Activated CD4-positive, alpha-beta T cell treated with anti-CD3 and anti-CD28 coated beads, Interleukin-2, amount 10 ng/mL, durations not matched to agents 7 days and 5 days (primary cell): ENCODE results near the gene SMIM43. TPM values are rescaled to one million over a fixed set of nuclear protein-coding genes. Genes with fewer than 3 reads are reported as not detected.
"Not testable (repeated sequence)": the region's sequence is repeated elsewhere in the genome, so short reads cannot be mapped to it uniquely, and the experiment has no call there.

Source experiments
- CTCF ChIA-PET: fragments of 350-600 bp; sonication (Branson Sonifier 250); formaldehyde crosslinking; loops from one replicate; lab custom pipeline; 2021; ENCODE audit warnings: antibody characterized with exemption; lab: Charles Lee
- POLR2A ChIA-PET: fragments of 350-600 bp; sonication (Branson Sonifier 250); formaldehyde crosslinking; loops from one replicate; lab custom pipeline; 2021; ENCODE audit warnings: antibody characterized with exemption; lab: Charles Lee
- DNase-seq: peaks from one replicate; pipeline ENCODE4 v3.0.0-alpha.2; 2020
- H3K27ac Mint-ChIP-seq: one replicate; pipeline ENCODE4 v1.8.0; 2021; ENCODE audit warnings: mild to moderate bottlenecking, moderate library complexity, mixed read lengths
- H3K27me3 Mint-ChIP-seq: one replicate; pipeline ENCODE4 v1.8.0; 2021; ENCODE audit warnings: mixed read lengths
- H3K36me3 Mint-ChIP-seq: one replicate; pipeline ENCODE4 v1.8.0; 2021; ENCODE audit warnings: low read depth, mixed read lengths
- H3K4me1 Mint-ChIP-seq: one replicate; pipeline ENCODE4 v1.8.0; 2021; ENCODE audit warnings: mixed read lengths
- H3K4me3 Mint-ChIP-seq: one replicate; pipeline ENCODE4 v1.8.0; 2021; ENCODE audit warnings: mild to moderate bottlenecking, moderate library complexity, mixed read lengths
- H3K9me3 Mint-ChIP-seq: one replicate; pipeline ENCODE4 v1.8.0; 2021; ENCODE audit warnings: mixed read lengths
- total RNA-seq, 2 experiments: library from RNA; stranded (reverse); gene quantifications; one replicate each; pipeline ENCODE4 v1.2.3, GENCODE V29; 2021

The SMIM43 gene
- total RNA-seq, 2 experiments from 2014 or later, result not detected

DNA sequence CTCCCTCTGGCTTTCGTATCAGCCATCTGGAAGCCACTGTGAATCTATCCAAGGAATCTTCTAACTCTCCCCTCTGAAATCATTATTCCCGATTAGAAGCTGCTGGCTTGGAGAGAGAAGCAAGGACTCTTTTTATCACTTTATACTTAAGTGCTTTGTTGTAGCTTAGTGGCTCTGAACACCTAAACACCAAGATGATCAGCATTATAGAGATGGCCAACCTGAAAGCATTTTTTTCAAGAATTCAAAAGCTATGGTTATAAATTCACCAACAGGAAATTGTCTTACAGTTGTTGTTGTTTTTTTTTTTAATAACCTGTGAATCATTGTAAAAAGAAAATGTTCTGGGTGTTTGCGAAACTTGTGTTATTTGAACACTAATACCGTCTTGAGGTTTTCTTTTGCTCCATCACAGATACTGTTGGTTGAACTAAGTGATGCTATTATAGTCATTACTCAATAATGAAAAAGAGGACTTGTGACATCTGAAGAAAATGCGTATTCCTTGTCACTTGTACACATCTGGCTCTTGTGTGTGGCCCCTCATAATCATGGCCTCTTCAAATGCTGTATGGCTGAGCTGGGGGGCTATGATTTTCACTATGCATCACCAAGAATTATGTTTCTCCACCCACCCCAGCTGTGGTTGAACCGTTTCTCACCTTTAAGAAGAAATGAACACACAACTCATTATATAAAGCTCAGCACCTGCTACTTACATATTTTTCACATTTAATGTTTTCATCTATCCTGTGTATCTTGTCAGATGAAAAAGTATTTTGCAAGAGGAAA, 11.8 kb upstream of the SMIM43 start:
- Mint-ChIP-seq H3K27me3 (peaks cover 33% of the 10 kb centered on the region), H3K27ac (no peak overlapping the region), H3K4me1 (peaks cover 2% of the 10 kb centered on the region), H3K4me3 (no peak overlapping the region), H3K9me3 (no peaks in the 10 kb centered on the region), H3K36me3 (no peaks in the 10 kb centered on the region)
- no peak for DNase-seq
- ChIA-PET POLR2A (no interaction called here), CTCF (interaction anchor here (0.8 to 1.0 kb wide), 2 partner anchors 10 to 99 kb away, joined by 3 to 4 read pairs; no protein-coding TSS in a partner anchor)

- CTCF ChIA-PET, result no interaction called here
- no peak overlapping the region for H3K4me3 Mint-ChIP-seq
- no peaks in the 10 kb centered on the region for H3K9me3 Mint-ChIP-seq
- POLR2A ChIA-PET, result no interaction called here
- peaks cover 2% of the 10 kb centered on the region for H3K4me1 Mint-ChIP-seq
- H3K27ac Mint-ChIP-seq, result no peak overlapping the region
- peaks cover 34% of the 10 kb centered on the region for H3K27me3 Mint-ChIP-seq
- no peaks in the 10 kb centered on the region for H3K36me3 Mint-ChIP-seq
- no peak for DNase-seq
Measured at GRCh38 chr4:121773883-121774282, 8.9 kb upstream of the SMIM43 start.

- Mint-ChIP-seq H3K27ac (no peak overlapping the region), H3K9me3 (no peaks in the 10 kb centered on the region), H3K4me1 (peaks cover 2% of the 10 kb centered on the region), H3K27me3 (peaks cover 34% of the 10 kb centered on the region), H3K4me3 (no peak overlapping the region), H3K36me3 (no peaks in the 10 kb centered on the region)
- POLR2A ChIA-PET, result no interaction called here
- no peak for DNase-seq
- CTCF ChIA-PET, result no interaction called here
Measured at GRCh38 chr4:121771869-121772268, 6.9 kb upstream of the SMIM43 start.

- H3K4me3 Mint-ChIP-seq, result no peak overlapping the region
- no peak for DNase-seq
- ChIA-PET POLR2A (no interaction called here), CTCF (no interaction called here)
- H3K27ac Mint-ChIP-seq, result no peak overlapping the region
- peaks cover 54% of the 10 kb centered on the region for H3K27me3 Mint-ChIP-seq
- H3K9me3 Mint-ChIP-seq, result no peaks in the 10 kb centered on the region
- H3K4me1 Mint-ChIP-seq, result peaks cover 8% of the 10 kb centered on the region
- no peaks in the 10 kb centered on the region for H3K36me3 Mint-ChIP-seq
Measured at GRCh38 chr4:121769341-121769740, 4.4 kb upstream of the SMIM43 start.

DNA sequence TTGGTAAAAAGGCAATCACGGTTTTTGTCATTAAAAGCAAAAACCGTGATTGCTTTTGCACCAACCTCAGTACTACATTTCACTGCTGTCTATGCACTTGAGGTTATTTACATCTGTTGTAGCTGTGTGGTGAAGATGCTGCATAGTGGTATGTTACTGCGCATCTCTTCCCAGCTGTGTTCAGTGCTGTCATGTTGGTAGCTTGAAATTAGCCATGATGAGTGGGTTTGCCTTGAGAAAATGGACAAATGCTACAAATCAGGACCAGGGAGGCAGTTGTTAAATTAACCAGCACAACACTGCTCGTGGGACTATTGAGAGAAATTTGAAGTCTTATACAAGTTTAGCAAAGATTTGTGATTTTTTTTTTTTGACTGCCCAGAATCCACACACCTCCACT, 2.2 kb upstream of the SMIM43 start:
- H3K4me1 Mint-ChIP-seq, result peaks cover 12% of the 10 kb centered on the region
- H3K27ac Mint-ChIP-seq, result no peak overlapping the region
- DNase-seq, result no peak
- H3K27me3 Mint-ChIP-seq, result peaks cover 65% of the 10 kb centered on the region
- POLR2A ChIA-PET, result no interaction called here
- CTCF ChIA-PET, result no interaction called here
- no peaks in the 10 kb centered on the region for H3K36me3 Mint-ChIP-seq
- no peak overlapping the region for H3K4me3 Mint-ChIP-seq
- no peaks in the 10 kb centered on the region for H3K9me3 Mint-ChIP-seq

DNA sequence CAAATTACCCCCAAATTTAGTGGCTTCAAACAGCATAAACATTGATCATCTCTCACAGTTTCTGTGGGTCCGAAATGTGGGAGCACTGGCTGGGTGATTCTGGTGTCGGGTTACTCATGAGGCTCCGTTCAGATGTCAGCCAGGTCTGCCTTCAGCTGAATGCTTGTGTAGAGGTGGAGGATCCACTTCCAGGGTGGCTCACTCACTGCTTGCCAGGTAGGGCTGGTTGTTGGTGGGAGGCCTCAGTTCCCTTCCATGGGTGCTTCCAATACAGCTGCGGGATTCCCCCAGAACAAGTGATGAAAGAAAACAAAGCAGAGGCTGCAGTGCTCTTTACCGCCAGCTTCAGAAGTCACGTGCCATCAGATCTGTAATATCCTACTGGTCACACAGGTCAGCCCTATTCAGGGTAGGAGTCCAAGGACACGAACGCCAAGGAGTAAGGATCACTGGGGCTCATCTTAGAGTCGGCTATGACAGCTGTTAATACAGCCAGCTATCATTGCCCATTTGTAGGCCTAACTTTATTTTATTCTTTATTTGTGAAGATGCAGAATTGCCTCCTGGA, 1.1 kb upstream of the SMIM43 start:
- ChIA-PET CTCF (interaction anchor here (0.6 kb wide), 1 partner anchor 140 kb away, joined by 4 read pairs; no protein-coding TSS in a partner anchor), POLR2A (no interaction called here)
- Mint-ChIP-seq H3K36me3 (no peaks in the 10 kb centered on the region), H3K27me3 (peaks cover 67% of the 10 kb centered on the region), H3K27ac (no peak overlapping the region), H3K4me1 (peaks cover 12% of the 10 kb centered on the region), H3K9me3 (no peaks in the 10 kb centered on the region), H3K4me3 (no peak overlapping the region)
- no peak for DNase-seq

DNA sequence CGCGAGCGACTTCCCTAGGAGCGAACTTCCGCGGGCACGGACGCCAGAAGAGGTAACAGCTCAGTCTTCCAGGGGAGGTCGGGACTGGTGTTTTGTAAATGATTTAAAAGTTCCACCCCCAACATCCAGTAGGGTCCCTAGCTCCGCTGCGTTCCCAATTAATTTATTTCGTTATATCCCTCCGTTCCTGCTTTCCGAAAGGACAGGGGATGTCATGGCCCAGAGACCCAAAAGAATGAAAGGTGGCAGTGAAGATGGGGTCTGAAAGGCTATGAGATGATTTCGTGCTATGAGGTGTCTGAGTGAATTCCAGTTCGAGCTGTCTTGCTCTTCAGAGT, 373 bp upstream of the SMIM43 start:
- peaks cover 64% of the 10 kb centered on the region for H3K27me3 Mint-ChIP-seq
- POLR2A ChIA-PET, result no interaction called here
- peak overlapping the region; percentile 55 for H3K4me3 Mint-ChIP-seq
- peaks cover 12% of the 10 kb centered on the region for H3K4me1 Mint-ChIP-seq
- H3K27ac Mint-ChIP-seq, result no peak overlapping the region
- H3K9me3 Mint-ChIP-seq, result no peaks in the 10 kb centered on the region
- CTCF ChIA-PET, result no interaction called here
- no peak for DNase-seq
- H3K36me3 Mint-ChIP-seq, result no peaks in the 10 kb centered on the region

GRCh38 chr4:121764303-121764701, 662 bp downstream of the SMIM43 start:
- ChIA-PET CTCF (no interaction called here), POLR2A (no interaction called here)
- H3K27ac Mint-ChIP-seq, result no peak overlapping the region
- H3K27me3 Mint-ChIP-seq, result peaks cover 66% of the 10 kb centered on the region
- peaks cover 12% of the 10 kb centered on the region for H3K4me1 Mint-ChIP-seq
- H3K4me3 Mint-ChIP-seq, result peak overlapping the region; percentile 11
- DNase-seq, result no peak
- H3K9me3 Mint-ChIP-seq, result no peaks in the 10 kb centered on the region
- no peaks in the 10 kb centered on the region for H3K36me3 Mint-ChIP-seq

DNA sequence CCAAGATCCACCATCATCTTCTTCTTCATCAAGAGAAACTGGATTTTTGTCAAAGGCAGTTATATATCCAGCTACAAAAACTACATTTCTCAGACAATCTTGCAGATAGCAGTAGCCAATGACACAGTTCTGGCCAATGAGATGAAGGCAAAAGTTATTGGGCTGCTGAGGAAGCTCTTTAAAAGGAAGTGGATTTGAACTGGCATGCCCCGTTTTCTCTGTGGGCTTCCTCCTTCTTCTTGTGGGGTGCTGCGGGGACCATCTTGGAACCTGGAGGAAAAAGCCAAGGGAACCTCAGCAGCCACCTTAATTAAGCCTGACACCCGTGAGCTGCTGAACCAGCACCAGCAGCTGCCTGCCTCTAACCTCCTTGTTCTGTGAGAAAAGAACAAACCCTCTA, 4.8 kb downstream of the SMIM43 start:
- Mint-ChIP-seq H3K27ac (no peak overlapping the region), H3K9me3 (no peaks in the 10 kb centered on the region), H3K27me3 (peaks cover 63% of the 10 kb centered on the region), H3K4me1 (peaks cover 9% of the 10 kb centered on the region), H3K36me3 (no peaks in the 10 kb centered on the region), H3K4me3 (no peak overlapping the region)
- POLR2A ChIA-PET, result no interaction called here
- no peak for DNase-seq
- CTCF ChIA-PET, result no interaction called here

DNA sequence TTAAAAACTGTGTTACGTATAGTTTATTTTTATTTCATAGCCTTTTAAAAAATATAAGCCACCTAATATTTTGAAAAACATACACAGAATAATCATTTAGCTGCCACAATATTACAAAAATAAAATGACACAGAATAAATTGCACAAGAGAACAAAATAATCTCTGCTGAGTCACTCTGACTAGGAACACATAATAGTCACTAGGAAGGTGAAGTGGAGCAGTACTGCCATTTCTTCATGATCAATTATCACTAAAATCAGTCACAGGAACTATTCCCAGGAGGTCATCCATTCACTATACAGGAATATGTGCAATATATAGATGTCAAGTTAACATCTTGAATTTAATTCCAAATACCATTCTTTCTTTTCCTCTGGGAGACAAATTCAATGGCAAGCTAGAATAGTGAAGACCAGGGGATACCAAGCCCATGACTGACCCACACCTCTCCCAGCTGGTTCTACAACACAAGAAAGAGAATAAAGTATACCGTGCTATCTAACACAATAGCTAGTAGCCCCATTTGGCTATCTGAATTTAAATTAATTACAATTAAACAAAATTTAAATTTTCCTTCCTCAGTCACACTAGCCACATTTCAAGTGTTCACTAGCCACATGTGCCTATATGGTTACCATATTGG, 5.9 kb downstream of the SMIM43 start:
- H3K27ac Mint-ChIP-seq, result no peak overlapping the region
- no peaks in the 10 kb centered on the region for H3K36me3 Mint-ChIP-seq
- H3K9me3 Mint-ChIP-seq, result no peaks in the 10 kb centered on the region
- H3K4me1 Mint-ChIP-seq, result peaks cover 2% of the 10 kb centered on the region
- CTCF ChIA-PET, result no interaction called here
- H3K4me3 Mint-ChIP-seq, result no peak overlapping the region
- POLR2A ChIA-PET, result no interaction called here
- no peak for DNase-seq
- peaks cover 65% of the 10 kb centered on the region for H3K27me3 Mint-ChIP-seq

DNA sequence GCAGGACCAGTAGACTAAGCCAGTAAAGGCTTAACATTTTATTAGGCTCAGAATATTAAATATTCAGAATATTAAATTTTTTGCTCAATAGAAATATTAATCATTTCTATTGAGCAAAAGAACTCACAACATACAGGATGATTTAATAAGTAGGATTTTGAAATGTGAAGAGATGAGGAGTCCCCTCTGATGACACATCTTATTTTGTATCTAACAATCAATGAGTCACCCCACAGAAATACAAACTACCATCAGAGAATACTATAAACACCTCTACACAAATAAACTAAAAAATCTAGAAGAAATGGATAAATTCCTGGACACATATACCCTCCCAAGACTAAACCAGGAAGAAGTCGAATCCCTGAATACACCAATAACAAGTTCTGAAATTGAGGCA, 12.8 kb downstream of the SMIM43 start:
- POLR2A ChIA-PET, H3K4me3 Mint-ChIP-seq, H3K27ac Mint-ChIP-seq, CTCF ChIA-PET, DNase-seq, H3K36me3 Mint-ChIP-seq, H3K4me1 Mint-ChIP-seq, H3K9me3 Mint-ChIP-seq: not testable (repeated sequence)
- H3K27me3 Mint-ChIP-seq, result peaks cover 58% of the 10 kb centered on the region

DNA sequence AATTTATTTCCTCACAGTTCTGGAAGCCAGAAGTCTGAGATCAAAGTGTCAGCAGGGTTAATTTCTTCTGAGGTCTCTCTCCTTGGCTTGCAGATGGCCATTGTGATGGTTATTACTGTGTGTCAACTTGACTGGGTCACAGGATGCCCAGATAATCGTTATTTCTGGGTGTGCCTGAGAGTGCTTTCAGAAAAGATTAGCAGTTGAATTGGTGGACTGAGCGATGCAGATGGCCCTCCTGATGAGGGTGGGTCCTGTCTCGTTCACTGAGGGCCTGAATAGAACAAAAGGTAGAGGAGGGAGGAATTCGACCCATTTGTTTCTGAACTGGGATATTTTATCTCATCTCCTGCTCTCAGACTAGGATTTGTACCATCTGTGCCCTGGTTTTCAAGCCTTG, 15.7 kb downstream of the SMIM43 start:
- H3K27ac Mint-ChIP-seq, result no peak overlapping the region
- no peaks in the 10 kb centered on the region for H3K36me3 Mint-ChIP-seq
- CTCF ChIA-PET, result no interaction called here
- no peaks in the 10 kb centered on the region for H3K9me3 Mint-ChIP-seq
- no peaks in the 10 kb centered on the region for H3K4me1 Mint-ChIP-seq
- no peak overlapping the region for H3K4me3 Mint-ChIP-seq
- POLR2A ChIA-PET, result no interaction called here
- peaks cover 38% of the 10 kb centered on the region for H3K27me3 Mint-ChIP-seq
- no peak for DNase-seq

- Mint-ChIP-seq H3K27me3 (peaks cover 7% of the 10 kb centered on the region), H3K9me3 (no peaks in the 10 kb centered on the region), H3K36me3 (no peaks in the 10 kb centered on the region), H3K4me1 (no peaks in the 10 kb centered on the region), H3K4me3 (no peak overlapping the region), H3K27ac (no peak overlapping the region)
- ChIA-PET POLR2A (no interaction called here), CTCF (no interaction called here)
- DNase-seq, result no peak
Measured at GRCh38 chr4:121742794-121743193, 22.2 kb downstream of the SMIM43 start.
